GM19240 (cell line): Measurements from ENCODE around the gene ELOVL1.

Source experiments
- DNase-seq: peaks from one replicate; pipeline ENCODE4 v3.0.0; 2011; ENCODE audit warnings: low spot score; ENCODE audit not compliant: insufficient read length

Gene ELOVL1

GRCh38 chr1:43329995-43330751 is 37.6 kb downstream of the ELOVL1 start:
- DNase-seq: no peak

DNA sequence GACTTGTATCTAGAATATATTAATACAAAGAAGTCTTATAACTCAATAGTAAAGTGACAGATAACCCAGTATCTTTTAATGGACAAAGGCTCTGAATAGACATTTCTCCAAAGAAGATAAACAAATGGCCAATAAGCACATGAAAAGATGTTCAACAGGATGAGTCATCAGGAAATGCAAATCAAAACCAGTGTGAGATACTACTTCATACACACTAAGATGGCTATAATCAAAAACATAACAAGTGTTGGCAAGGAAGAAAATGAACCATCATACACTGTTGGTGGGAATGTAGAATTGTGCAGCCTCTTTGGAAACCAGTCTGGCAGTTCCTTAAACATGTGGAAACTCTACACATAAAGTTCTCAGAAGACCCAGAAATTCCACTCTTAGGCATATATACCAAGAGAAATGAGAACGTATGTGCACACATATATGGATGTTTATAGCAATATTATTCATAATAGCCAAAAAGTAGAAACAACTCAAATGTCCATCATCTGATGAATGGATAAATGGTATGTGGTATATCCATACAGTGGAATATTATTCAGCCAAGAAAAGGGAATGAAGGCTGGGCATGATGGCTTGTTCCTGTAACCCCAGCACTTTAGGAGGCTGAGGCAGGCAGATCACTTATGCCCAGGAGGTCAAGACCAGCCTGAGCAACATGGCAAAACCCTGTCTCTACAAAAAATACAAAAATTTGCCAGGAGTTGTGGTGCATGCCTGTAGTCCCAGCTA is 40.1 kb downstream of the ELOVL1 start:
- DNase-seq: no peak

DNA sequence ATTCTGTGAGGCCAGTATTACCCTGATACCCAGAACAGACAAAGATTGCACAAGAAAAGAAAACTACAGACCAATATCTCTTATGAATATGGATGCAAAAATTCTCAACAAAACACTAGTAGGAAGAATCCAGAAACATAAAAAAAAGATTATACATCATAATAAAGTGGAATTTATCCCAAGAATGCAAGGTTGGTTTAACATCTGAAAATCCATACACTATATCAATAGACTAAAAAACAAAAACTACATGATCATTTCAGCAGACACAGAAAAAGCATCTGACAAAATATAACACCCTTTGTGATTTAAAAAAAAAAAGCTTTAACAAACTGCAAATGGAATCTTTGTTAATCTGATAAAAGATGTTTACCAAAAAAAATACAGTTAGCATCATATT is 42.4 kb downstream of the ELOVL1 start:
- DNase-seq: no peak

DNA sequence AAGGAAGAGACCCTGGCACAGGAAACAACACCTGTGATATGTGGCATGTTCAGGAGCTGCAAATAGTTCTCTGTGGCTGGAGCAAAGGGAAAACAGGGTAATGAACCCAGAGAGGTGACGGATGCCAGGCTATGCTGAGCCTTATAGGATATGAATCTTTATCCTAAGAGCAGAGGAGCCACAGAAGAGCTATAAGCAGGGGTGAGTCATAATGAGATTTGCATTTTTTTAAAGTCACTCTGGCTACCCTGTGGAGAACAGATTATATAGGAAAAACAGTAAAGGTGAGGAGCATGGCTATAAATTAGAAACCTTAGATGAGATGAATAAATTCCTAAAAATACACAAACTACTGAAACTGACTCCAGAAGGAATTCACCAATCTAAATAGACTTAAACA is 43.0 kb downstream of the ELOVL1 start:
- DNase-seq: no peak

DNA sequence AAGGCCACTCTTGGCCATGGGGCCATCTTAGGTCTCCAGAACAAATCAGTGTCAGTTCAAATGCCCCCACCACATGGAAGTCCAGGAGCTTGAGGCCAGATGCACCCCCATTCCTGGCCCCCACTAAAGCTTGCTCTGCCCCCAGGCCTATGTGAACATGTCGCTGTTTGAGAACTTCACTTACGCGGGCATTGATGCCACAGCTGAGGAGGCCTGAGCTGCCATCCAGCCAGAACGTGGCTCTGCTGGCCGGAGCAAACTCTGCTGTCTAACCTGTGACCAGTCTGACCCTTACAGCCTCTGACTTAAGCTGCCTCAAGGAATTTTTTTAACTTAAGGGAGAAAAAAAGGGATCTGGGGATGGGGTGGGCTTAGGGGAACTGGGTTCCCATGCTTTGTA is 45.3 kb downstream of the ELOVL1 start:
- DNase-seq: no peak

DNA sequence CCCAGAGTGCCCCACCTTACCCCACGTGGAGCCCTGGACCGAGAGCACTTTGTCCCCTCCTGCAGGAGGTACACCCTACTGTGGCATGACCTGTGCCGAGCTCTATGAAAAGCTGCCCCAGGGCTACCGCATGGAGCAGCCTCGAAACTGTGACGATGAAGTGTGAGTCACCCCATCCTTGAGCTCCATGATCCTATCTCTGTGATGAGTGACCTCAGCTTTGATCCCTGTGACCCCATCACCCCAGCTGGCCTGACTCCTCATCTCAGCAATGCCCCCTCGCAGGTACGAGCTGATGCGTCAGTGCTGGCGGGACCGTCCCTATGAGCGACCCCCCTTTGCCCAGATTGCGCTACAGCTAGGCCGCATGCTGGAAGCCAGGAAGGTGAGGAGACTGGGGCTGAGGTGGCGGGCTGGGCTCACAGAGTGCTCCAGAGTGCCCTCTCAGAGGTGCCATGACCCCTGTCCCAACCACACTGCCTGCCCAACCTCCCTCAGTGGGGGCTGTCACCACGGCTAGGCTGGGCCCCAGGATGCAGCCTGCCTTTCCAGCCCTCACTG is 46.4 kb downstream of the ELOVL1 start:
- no peak for DNase-seq

DNA sequence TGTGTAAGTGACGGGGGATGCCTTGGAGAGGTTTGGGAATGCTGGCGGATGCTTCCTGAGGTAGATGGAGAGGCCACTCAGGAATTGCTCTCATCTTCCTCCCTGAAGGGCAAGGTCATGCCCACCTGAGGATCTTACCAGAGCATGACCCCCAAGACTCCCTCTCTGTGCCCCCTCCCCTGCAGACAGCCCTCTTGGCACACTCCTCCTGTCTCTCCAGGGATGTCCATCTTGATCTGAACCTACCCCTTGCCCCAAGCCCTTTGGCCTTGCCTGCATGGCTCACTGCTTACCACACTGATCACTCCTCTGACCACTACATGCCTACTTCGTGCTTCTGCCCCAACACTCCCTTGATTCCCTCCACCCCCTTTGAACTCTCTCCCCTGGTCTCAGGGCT is 48.0 kb downstream of the ELOVL1 start:
- DNase-seq: no peak

DNA sequence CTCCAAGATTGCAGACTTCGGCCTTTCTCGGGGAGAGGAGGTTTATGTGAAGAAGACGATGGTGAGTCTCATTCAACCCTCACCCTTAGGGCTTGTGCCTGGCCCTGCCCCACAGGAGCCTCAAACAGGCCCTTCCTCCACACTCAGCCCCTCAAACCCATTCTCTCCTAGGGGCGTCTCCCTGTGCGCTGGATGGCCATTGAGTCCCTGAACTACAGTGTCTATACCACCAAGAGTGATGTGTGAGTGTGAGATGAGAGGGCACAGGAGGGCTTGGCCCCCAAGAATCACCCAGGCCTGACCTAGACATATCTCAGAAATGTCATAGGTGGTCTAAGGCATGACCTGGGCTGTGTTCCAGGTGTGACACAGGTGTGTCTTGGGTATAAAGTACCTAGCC is 48.5 kb downstream of the ELOVL1 start:
- no peak for DNase-seq

- no peak for DNase-seq
Observed at GRCh38 chr1:43318831-43319230, 49.0 kb downstream of the ELOVL1 start.

DNA sequence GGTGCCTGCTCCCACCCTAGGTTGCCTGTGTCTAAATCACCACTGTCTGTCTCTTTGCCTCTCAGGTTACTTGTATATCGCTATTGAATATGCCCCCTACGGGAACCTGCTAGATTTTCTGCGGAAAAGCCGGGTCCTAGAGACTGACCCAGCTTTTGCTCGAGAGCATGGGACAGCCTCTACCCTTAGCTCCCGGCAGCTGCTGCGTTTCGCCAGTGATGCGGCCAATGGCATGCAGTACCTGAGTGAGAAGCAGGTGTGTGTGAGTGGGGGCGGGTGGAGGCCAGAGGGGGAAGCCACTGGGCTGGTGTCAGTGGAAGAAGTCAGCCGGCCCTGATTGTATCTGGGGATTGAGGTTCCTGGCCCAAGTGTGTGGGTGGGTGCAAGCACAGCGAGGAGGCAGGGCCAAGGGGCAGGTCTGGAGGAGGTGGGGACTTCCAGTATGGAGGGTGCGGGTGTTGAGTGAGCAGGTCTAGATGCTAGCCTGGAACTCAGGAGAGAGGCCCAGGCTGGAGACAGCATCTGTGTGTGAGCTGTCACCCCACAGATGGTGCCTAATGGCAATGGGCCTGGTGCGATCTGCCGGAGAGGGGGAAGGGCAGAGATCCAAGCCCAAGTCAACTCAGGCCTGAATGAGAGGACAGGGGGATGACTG is 49.9 kb downstream of the ELOVL1 start:
- DNase-seq: no peak

GRCh38 chr1:43316738-43317520 is 50.9 kb downstream of the ELOVL1 start:
- DNase-seq: no peak

DNA sequence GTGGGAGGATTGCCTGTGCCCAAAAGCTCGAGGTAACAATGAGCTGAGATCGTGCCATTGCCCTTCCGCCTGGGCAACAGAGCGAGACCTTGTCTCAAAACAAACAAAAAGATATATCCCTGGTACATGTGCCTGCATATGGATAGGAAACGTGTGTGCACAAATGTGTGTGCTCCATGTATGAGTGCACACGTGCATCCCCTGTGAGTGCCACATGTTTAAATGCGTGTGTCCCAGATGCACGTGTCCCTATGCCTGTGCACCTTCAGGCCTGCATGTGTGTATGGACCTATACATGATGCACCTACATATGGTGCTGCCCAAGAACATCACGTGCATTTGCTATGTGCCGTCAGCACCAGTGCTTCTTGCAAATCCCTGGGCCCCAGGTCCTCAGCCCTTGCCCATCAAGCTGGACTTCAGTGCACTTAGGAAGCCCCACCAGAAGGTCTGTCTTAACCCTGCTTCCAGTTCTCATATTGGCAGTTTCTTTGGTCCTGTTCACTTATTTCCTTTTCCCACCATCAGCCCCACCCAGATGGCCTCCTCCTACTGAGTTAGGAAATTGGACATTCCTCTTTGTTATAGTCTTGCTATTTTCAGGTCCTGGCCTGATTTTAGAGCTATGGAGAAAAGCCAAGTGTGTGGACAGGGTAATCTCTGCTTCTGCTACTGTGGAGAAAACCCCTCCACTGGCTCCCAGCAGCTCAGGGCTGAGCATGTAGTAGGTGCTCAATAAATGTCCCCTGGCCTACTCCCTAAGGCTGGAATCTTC is 51.7 kb downstream of the ELOVL1 start:
- no peak for DNase-seq

GRCh38 chr1:43315481-43315880 is 52.3 kb downstream of the ELOVL1 start:
- no peak for DNase-seq

- DNase-seq: no peak
Observed at GRCh38 chr1:43314233-43314632, 53.6 kb downstream of the ELOVL1 start.

- DNase-seq: no peak
Observed at GRCh38 chr1:43313771-43314170, 54.0 kb downstream of the ELOVL1 start.
